Measurements from ENCODE around the gene ABHD16A.

DNA sequence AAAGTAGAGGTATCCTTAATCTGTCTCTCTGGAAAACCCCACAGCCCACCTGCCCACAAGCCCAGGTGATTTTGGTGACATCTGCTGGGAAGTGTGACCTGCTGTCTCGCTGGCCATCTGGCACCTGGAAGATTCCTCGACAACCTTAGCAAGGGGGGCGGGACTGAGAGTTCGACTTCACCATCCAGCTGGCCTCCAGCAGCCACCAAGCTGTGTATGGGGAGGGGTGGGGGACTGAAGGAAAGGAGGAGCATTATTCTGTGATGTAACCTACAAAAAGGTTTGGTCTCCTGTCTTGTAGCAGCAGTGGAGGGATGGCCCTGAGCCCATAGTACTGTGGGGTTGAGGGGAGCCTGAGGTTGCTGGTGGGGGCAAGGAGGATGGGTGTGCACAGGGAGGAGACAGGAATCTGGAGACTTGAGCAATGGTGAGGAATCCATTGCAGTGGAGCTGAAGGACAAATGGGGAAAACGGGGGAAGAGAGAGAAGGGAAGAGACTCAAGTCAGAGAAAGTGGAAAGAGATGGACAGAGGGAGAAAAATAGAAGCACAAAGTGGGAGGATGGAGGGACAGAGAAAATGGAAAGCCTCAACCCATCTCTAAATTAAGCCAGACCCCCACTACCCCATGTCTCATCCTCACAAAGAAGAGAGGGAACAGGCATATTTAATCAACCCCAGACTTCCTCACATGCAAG lies 7.5 kb upstream of the ABHD16A start:
- TF ChIP-seq, protein P1, sequence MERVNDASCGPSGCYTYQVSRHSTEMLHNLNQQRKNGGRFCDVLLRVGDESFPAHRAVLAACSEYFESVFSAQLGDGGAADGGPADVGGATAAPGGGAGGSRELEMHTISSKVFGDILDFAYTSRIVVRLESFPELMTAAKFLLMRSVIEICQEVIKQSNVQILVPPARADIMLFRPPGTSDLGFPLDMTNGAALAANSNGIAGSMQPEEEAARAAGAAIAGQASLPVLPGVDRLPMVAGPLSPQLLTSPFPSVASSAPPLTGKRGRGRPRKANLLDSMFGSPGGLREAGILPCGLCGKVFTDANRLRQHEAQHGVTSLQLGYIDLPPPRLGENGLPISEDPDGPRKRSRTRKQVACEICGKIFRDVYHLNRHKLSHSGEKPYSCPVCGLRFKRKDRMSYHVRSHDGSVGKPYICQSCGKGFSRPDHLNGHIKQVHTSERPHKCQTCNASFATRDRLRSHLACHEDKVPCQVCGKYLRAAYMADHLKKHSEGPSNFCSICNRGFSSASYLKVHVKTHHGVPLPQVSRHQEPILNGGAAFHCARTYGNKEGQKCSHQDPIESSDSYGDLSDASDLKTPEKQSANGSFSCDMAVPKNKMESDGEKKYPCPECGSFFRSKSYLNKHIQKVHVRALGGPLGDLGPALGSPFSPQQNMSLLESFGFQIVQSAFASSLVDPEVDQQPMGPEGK (CRISPR knock-in tag; IDR thresholded peaks at IDR 0.05; ENCODE audit: borderline replicate concordance), result no peak
- TF ChIP-seq, protein P2, sequence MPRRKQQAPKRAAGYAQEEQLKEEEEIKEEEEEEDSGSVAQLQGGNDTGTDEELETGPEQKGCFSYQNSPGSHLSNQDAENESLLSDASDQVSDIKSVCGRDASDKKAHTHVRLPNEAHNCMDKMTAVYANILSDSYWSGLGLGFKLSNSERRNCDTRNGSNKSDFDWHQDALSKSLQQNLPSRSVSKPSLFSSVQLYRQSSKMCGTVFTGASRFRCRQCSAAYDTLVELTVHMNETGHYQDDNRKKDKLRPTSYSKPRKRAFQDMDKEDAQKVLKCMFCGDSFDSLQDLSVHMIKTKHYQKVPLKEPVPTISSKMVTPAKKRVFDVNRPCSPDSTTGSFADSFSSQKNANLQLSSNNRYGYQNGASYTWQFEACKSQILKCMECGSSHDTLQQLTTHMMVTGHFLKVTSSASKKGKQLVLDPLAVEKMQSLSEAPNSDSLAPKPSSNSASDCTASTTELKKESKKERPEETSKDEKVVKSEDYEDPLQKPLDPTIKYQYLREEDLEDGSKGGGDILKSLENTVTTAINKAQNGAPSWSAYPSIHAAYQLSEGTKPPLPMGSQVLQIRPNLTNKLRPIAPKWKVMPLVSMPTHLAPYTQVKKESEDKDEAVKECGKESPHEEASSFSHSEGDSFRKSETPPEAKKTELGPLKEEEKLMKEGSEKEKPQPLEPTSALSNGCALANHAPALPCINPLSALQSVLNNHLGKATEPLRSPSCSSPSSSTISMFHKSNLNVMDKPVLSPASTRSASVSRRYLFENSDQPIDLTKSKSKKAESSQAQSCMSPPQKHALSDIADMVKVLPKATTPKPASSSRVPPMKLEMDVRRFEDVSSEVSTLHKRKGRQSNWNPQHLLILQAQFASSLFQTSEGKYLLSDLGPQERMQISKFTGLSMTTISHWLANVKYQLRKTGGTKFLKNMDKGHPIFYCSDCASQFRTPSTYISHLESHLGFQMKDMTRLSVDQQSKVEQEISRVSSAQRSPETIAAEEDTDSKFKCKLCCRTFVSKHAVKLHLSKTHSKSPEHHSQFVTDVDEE (CRISPR knock-in tag; IDR thresholded peaks at IDR 0.05), result no peak
- no peak for TF ChIP-seq CSDC2 (CRISPR knock-in tag; IDR thresholded peaks at IDR 0.05)
- TF ChIP-seq SNAI2 (CRISPR knock-in tag; IDR thresholded peaks at IDR 0.05), result no peak
- no peak for TF ChIP-seq ZNF8 (CRISPR knock-in tag; IDR thresholded peaks at IDR 0.05)
